Neuron (in vitro differentiated cells): ENCODE data around the gene CREBBP.

Source experiments
- H2AFZ ChIP-seq: one replicate; pipeline ENCODE4 v1.6.1; 2013; ENCODE audit warnings: low read depth, mild to moderate bottlenecking, inconsistent platforms, low read length, moderate library complexity
- H3K27me3 ChIP-seq: one replicate; pipeline ENCODE4 v1.6.1; 2013; ENCODE audit warnings: low read length; ENCODE audit not compliant: insufficient read depth
- H3K36me3 ChIP-seq: one replicate; pipeline ENCODE4 v1.6.1; 2013; ENCODE audit warnings: low read length; ENCODE audit not compliant: insufficient read depth
- H3K4me1 ChIP-seq: one replicate; pipeline ENCODE4 v1.6.1; 2013; ENCODE audit warnings: low read length; ENCODE audit not compliant: insufficient read depth
- H3K4me3 ChIP-seq: 2 replicates; pipeline ENCODE4 v1.5.1; 2013; ENCODE audit warnings: mild to moderate bottlenecking, low read length, moderate library complexity
- H3K9me3 ChIP-seq: one replicate; pipeline ENCODE4 v1.6.1; 2013; ENCODE audit warnings: low read length

The CREBBP gene

GRCh38 chr16:3839402-3840184 lies 40.9 kb downstream of the CREBBP start:
- H3K27me3 ChIP-seq: no peaks in the 10 kb centered on the region
- H2AFZ ChIP-seq: no peak overlapping the region
- H3K9me3 ChIP-seq: peaks cover 2% of the 10 kb centered on the region
- peaks cover 17% of the 10 kb centered on the region for H3K36me3 ChIP-seq
- H3K4me1 ChIP-seq: no peaks in the 10 kb centered on the region
- no peak overlapping the region for H3K4me3 ChIP-seq

DNA sequence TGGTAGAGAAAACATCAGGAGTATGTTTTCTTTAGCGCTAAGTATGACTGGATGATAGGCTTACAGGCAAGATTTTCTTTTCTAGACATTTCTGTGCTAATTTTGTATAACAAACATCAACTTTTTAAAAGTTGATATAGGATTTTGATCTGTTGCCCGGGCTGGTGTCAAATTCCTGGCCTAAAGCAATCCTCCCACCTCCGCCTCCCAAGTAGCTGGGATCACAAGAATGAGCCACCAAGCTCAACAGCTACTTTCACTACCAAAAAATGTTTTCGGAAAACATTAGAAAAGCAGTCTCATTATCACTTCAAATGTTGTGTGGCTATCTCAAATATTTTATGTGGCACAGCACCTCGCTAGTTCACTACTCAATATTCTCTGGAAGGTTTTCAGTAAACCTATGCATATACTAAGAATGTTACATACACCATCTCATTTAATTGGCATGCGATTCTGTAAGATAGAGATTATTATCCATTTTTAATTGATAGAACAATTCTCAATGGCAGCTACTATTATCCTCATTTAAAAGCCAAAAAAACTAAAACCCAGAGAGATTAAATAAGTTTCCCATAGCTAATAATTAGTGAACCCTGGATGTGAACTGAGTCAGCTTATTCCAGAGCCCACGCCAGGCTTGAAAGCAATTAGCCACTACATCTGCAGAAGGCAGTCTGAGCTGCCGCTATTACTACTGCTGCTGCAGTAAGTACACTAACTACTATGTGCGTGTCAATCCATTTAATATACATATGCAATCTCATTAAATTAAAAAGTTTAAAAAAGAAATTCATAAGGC lies 41.7 kb downstream of the CREBBP start:
- Histone ChIP-seq H3K4me1 (no peaks in the 10 kb centered on the region), H2AFZ (no peak overlapping the region), H3K9me3 (peaks cover 6% of the 10 kb centered on the region), H3K27me3 (no peaks in the 10 kb centered on the region), H3K4me3 (no peak overlapping the region), H3K36me3 (peaks cover 17% of the 10 kb centered on the region)

DNA sequence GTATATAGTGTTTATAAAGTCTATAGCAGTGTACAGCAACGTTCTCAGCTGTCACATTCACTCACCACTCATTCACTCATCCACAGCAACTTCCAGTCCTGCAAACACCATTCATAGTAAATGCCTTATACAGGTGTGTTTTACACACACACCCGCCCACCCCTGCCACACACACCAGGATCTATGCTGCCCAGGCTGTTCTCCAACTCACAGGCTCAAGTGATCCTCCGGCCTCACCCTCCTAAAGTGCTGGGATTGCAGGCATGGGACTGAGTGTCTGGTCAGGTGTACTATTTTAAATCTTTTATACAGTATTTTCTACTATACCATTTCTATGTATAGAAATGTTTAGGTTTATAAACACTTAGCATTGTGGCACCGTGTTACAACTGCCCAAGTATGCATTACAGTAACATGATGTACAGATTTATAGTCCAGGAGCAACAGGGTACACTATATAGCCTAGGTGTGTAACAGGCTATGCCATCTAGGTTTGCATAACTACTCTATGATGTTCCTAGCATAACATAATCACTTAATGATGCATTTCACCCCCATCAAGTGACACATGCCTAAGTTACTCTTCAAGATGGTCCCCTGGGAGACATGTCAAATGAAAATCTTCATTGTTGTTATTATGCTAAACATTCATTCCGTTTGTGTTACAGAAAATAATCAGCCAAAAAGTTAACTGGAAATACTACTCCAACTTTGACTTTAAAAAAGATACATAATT lies 42.5 kb downstream of the CREBBP start:
- no peak overlapping the region for H2AFZ ChIP-seq
- H3K36me3 ChIP-seq: peaks cover 12% of the 10 kb centered on the region
- peaks cover 8% of the 10 kb centered on the region for H3K9me3 ChIP-seq
- no peaks in the 10 kb centered on the region for H3K4me1 ChIP-seq
- no peak overlapping the region for H3K4me3 ChIP-seq
- no peaks in the 10 kb centered on the region for H3K27me3 ChIP-seq

DNA sequence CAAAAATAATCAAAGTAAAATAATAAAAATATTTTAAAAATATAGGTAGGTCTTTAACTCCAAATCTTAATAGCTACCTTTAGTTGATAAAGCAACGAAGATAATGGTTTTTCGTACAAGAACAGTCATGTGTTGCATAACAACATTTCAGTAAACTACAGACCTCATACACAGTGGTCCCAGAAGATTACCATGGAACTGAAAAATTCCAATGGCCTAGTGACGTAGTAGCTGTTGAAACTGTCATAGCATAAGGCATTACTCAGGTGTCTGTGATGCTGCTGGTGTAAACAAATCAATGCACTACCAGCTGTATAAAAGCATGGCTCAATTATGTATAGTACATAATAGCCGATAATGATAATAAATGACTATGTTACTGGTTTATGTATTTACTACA lies 43.9 kb downstream of the CREBBP start:
- Histone ChIP-seq H2AFZ (no peak overlapping the region), H3K9me3 (peaks cover 16% of the 10 kb centered on the region), H3K4me1 (no peaks in the 10 kb centered on the region), H3K36me3 (peaks cover 12% of the 10 kb centered on the region), H3K4me3 (no peak overlapping the region), H3K27me3 (no peaks in the 10 kb centered on the region)

- H3K4me3 ChIP-seq: no peak overlapping the region
- no peak overlapping the region for H2AFZ ChIP-seq
- peaks cover 9% of the 10 kb centered on the region for H3K36me3 ChIP-seq
- no peaks in the 10 kb centered on the region for H3K4me1 ChIP-seq
- H3K9me3 ChIP-seq: peaks cover 19% of the 10 kb centered on the region
- no peaks in the 10 kb centered on the region for H3K27me3 ChIP-seq
Measured at GRCh38 chr16:3835089-3835602, 45.4 kb downstream of the CREBBP start.

DNA sequence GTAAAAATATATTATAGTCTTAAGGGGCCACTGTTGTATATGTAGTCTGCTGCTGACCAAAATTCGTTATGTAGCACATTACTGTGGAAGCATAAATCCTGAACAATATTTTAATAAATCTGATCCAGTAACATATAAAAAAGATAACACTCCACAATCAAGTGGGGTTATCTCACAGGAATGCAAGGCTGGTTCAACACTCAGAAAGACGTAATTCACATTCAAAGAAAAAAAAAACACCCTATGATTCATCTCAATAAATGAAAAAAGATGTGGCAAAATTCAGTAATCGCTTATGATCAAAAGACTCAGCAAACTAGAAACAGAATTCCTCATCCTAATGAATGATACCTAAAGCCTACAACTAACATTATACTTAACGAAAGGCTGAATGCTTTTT lies 47.8 kb downstream of the CREBBP start:
- peaks cover 6% of the 10 kb centered on the region for H3K36me3 ChIP-seq
- no peak overlapping the region for H3K4me3 ChIP-seq
- no peaks in the 10 kb centered on the region for H3K27me3 ChIP-seq
- H3K9me3 ChIP-seq: peaks cover 23% of the 10 kb centered on the region
- no peaks in the 10 kb centered on the region for H3K4me1 ChIP-seq
- H2AFZ ChIP-seq: no peak overlapping the region

- H2AFZ ChIP-seq: no peak overlapping the region
- H3K27me3 ChIP-seq: no peaks in the 10 kb centered on the region
- no peaks in the 10 kb centered on the region for H3K4me1 ChIP-seq
- no peak overlapping the region for H3K4me3 ChIP-seq
- peaks cover 3% of the 10 kb centered on the region for H3K36me3 ChIP-seq
- peaks cover 22% of the 10 kb centered on the region for H3K9me3 ChIP-seq
Measured at GRCh38 chr16:3830625-3831254, 49.8 kb downstream of the CREBBP start.

DNA sequence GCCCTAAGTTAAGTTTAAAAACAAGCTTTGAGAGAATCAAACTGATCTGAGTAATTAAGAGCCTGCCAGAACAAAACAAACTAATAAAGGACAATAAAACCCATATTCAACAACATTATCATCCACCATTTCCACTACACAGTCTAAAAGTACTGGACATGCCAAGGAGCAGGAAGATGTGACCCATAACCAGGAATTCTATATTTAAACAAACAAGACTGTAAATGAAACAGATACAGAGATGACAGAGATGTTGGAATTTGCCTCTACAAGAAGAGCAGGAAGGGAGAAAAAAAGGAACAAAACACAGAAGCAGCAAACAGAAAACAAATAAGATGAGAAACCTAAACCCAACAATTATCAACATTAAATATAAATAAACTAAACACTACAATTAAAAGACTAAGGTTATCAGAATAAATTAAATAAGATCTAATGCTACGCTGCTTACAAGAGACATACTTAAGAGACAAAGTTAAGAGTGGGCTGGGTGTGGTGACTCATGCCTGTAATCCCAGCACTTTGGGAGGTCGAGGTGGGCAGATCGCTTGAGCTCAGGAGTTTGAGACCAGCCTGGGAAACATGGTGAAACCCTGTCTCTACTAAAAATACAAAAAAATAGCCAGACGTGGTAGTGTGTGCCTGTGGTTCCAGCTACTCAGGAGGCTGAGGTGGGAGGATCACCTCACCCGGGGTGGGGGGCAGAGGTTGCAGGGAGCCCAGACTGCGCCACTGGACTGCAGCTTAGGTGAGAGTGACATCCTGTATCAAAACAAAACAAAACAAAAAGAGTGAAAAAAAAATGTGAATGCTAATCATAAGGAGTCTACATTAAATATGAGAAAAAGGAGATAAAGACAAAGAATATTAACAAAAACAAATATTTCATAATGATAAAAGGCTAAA lies 50.6 kb downstream of the CREBBP start:
- Histone ChIP-seq H3K4me1 (no peaks in the 10 kb centered on the region), H3K36me3 (peaks cover 3% of the 10 kb centered on the region), H3K9me3 (peaks cover 22% of the 10 kb centered on the region), H2AFZ (no peak overlapping the region), H3K4me3 (no peak overlapping the region), H3K27me3 (no peaks in the 10 kb centered on the region)

DNA sequence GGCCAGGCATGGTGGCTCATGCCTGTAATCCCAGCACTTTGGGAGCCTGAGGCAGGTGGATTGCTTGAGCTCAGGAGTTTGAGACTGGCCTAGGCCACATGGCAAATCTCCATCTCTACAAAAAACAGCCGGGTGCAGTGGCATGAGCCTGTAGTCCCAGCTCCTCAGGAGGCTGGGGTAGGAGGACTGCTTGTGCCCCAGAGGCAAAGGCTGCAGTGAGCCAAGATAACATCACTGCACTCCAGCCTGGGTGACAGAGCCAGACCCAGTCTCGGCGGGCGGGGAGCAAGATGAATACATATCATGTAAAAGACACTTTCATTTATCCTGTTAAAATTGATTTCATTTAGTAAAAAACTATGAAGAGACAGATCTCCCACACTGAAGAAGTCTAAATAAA lies 54.6 kb downstream of the CREBBP start:
- peaks cover 8% of the 10 kb centered on the region for H3K9me3 ChIP-seq
- H3K4me1 ChIP-seq: peaks cover 2% of the 10 kb centered on the region
- H3K27me3 ChIP-seq: no peaks in the 10 kb centered on the region
- no peak overlapping the region for H2AFZ ChIP-seq
- peaks cover 12% of the 10 kb centered on the region for H3K36me3 ChIP-seq
- no peak overlapping the region for H3K4me3 ChIP-seq

DNA sequence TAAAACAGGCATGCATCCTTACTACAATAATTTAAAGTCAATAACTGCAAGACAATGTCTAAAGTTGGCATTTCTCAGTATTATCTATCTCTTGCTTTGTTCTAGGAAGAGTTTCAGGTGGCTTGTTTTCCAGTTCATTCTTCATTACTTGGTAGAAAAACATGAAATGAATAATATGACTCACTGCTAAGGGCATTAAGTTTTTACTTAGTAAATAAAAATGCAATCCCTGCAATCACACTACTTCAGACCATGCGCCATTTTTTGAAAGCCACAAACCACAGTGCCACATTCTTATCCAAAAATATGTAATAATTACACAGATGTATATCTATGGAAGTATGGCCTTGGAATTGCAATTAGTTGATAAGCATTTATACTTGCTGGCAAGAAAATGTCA lies 55.4 kb downstream of the CREBBP start:
- Histone ChIP-seq H2AFZ (no peak overlapping the region), H3K27me3 (no peaks in the 10 kb centered on the region), H3K4me1 (peaks cover 2% of the 10 kb centered on the region), H3K36me3 (peaks cover 11% of the 10 kb centered on the region), H3K4me3 (no peak overlapping the region), H3K9me3 (peaks cover 8% of the 10 kb centered on the region)

DNA sequence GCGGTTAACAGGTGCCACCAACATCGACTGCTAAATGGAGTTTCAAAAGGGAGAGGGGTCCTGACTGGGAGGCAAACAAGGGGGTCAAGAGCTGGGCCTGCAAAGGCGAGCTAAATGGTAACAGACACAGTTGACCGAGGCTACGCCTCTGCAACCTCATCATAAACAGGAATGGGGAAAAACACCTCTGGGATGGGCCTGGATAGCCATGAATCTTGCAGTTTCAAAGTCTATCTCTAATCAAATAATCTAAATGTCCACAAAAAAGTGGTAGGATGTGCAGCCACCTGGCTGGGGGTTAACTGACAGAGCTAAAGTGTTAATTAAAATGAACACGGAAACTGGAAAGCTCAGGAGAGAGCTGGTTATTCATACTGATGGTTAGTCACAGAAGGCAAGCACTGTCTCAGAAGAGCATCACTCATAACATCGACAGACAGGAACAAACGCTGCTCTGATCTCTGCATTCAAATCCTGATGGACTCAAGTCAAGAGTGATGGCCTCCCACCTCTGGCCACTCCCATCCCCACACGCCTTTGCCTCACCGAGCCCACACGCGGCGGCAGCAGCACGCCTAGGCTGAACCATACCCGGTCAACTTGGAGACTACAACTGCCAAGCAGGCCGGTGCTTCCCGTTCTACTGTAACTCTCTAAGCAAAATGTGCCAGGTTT lies 56.3 kb downstream of the CREBBP start:
- Histone ChIP-seq H3K4me1 (peaks cover 2% of the 10 kb centered on the region), H3K9me3 (peaks cover 3% of the 10 kb centered on the region), H3K4me3 (no peak overlapping the region), H3K36me3 (peaks cover 8% of the 10 kb centered on the region), H2AFZ (no peak overlapping the region), H3K27me3 (no peaks in the 10 kb centered on the region)
